RWPE1 (cell line): ENCODE data around the gene CD300E.

Experiments used
- CTCF ChIA-PET: fragments of 350-600 bp; sonication (Branson Sonifier 250); formaldehyde crosslinking; extraction: SDS; loops from one replicate; lab custom pipeline; 2021; lab: Yijun Ruan, JAX
- POLR2A ChIA-PET: fragments of 400-600 bp; formaldehyde crosslinking; extraction: SDS; loops from one replicate; lab custom pipeline; 2020; ENCODE audit warnings: antibody characterized with exemption; ENCODE audit not compliant: low non-redundant PET; lab: Yijun Ruan, JAX
- DNase-seq: peaks from one replicate; pipeline ENCODE4 v3.0.0; 2012; ENCODE audit warnings: low spot score
- H3K27ac ChIP-seq: fragments of 450-650 bp; 2 replicates; pipeline ENCODE4 v1.5.1; 2017
- CTCF ChIP-seq: fragments of 450-650 bp; conservative IDR thresholded peaks from 2 replicates; pipeline ENCODE4 v1.5.1; 2017; ENCODE audit warnings: low read depth, mild to moderate bottlenecking

Gene CD300E

GRCh38 chr17:74654742-74655141 is 31.2 kb upstream of the CD300E start:
- DNase-seq, result no peak
- ChIA-PET POLR2A (no interaction called here), CTCF (interaction anchor here (0.6 kb wide), 1 partner anchor 84 kb away, joined by 3 read pairs; no protein-coding TSS in a partner anchor)
- no peak for TF ChIP-seq CTCF
- H3K27ac ChIP-seq, result no peak overlapping the region

GRCh38 chr17:74652020-74652419 is 28.5 kb upstream of the CD300E start:
- no peak overlapping the region for H3K27ac ChIP-seq
- DNase-seq, result no peak
- TF ChIP-seq CTCF, result no peak
- ChIA-PET CTCF (interaction anchor here (0.7 kb wide), 1 partner anchor 33 kb away, joined by 4 read pairs; no protein-coding TSS in a partner anchor), POLR2A (no interaction called here)

DNA sequence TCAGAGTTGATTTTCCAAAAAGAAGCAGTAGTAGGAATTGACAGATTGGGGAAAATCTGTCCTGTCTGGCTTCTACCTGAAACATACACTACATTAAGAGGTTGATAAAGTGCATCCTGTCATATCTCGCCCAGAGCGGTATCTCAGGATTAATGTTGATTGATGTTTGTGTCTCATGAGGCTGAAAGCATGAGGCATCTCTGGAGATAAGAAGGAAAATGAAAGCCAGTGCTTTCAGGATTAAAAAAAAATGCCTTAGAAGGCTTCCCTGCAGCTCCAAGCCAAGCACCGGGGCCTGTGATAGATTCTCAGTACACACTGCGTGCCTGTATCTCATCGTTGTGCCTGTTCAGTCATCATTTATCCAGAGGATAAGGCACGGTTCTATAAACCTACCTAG is 26.4 kb upstream of the CD300E start:
- POLR2A ChIA-PET, result no interaction called here
- no peak overlapping the region for H3K27ac ChIP-seq
- TF ChIP-seq CTCF, result no peak
- DNase-seq, result no peak
- CTCF ChIA-PET, result interaction anchor here (1.3 kb wide), 1 partner anchor 84 kb away, joined by 4 read pairs; no protein-coding TSS in a partner anchor

DNA sequence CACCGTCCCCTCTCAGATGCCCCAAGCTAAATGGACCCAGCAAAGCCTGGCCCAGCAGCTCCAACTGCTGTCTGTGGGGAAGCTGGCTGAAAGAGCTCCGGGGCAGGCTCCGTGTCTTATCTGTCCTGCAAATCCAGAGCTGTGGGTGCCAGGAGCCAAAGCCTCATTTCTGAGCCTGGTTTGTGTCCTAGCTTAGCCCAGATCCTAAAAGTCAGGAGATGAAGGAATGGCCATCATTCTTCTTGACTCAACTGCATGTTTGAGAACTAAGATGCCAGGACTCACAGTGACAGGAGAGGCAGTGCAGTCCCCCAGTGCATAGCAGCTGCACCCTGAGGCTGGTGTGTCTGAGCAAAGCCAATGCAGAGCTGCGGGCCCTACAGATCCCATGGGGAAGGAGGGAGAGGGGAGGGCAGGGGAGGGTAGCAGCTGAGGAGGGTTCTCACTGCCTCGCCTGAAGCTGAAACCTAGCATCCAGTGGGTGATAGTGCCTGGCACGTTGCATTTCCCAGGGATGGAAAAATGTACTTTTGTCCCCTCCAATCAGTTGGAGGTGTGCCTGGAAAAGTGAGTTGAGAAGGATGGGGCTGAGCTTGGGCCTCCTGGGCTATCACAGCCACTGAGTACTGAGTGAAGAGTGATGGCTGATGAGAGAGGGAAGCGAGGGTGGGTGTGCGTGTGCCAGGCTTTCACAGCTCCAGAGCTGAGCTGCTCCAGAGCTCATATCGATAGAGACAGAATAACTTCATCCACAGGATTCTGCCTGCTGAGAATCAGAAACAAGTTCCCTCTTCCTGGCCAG is 24.5 kb upstream of the CD300E start:
- DNase-seq, result no peak
- POLR2A ChIA-PET, result interaction anchor here (0.6 kb wide), 1 partner anchor 114 kb away, joined by 9 read pairs; no protein-coding TSS in a partner anchor

GRCh38 chr17:74646231-74646630 is 22.7 kb upstream of the CD300E start:
- H3K27ac ChIP-seq, result no peak overlapping the region
- ChIA-PET CTCF (no interaction called here), POLR2A (no interaction called here)
- peak; percentile 44 for DNase-seq
- peak; percentile 58 for TF ChIP-seq CTCF

More for the DNA sequence above, 24.5 kb upstream of the CD300E start:
- no peak for TF ChIP-seq CTCF
- no peak overlapping the region for H3K27ac ChIP-seq
- CTCF ChIA-PET, result interaction anchor here (0.5 to 0.7 kb wide), 2 partner anchors 123 to 960 kb away, joined by 3 to 4 read pairs; no protein-coding TSS in a partner anchor

DNA sequence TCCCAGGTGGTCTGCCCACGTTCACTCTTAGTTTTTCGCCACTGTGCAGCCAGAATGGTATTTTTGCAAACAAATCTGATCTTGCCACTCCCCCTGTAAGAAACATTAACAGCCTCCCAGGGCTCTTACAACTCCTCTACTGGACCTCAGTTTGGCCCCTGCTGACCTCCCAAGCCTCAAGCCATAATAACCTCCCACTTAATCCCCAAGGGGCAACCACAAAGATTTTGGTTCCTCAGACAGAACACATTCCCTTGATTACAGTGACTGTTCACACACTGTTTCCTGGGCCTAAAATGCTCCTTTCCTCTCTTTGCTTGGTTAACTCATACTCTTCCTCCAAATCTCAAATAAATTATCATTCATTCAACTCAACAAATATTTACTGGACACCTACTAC is 21.5 kb upstream of the CD300E start:
- ChIA-PET CTCF (interaction anchor here (0.6 kb wide), 1 partner anchor 32 kb away, joined by 4 read pairs; no protein-coding TSS in a partner anchor), POLR2A (no interaction called here)
- no peak for DNase-seq
- no peak for TF ChIP-seq CTCF
- no peak overlapping the region for H3K27ac ChIP-seq
